GM18867 (cell line): Measurements from ENCODE around the gene ZNF557.

Experiments used
- ATAC-seq: cut with Tn5 transposase; IDR thresholded peaks from one replicate; pipeline ENCODE4 v1.9.1; 2021; ENCODE audit warnings: mild to moderate bottlenecking, moderate library complexity; ENCODE audit not compliant: unreplicated experiment

The ZNF557 gene

GRCh38 chr19:7074705-7075282, 5.3 kb downstream of the ZNF557 start:
- no peak for ATAC-seq

DNA sequence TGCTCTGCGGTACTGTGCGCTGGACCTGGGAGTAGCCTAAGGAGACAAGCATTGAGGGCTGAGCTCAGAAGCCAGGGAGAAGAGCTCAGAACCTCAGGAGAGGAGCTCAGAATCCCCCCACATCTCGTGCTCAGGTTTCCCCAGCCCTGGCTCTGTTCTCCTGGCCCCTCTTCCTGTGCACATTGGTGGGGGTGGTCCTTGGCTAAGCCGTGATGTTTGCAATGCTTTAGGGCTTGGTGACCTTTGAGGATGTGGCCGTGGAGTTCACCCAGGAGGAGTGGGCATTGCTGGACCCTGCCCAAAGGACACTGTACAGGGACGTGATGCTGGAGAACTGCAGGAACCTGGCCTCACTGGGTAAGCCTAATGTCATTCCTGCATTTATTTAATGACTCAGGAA, 6.6 kb downstream of the ZNF557 start:
- ATAC-seq = no peak

DNA sequence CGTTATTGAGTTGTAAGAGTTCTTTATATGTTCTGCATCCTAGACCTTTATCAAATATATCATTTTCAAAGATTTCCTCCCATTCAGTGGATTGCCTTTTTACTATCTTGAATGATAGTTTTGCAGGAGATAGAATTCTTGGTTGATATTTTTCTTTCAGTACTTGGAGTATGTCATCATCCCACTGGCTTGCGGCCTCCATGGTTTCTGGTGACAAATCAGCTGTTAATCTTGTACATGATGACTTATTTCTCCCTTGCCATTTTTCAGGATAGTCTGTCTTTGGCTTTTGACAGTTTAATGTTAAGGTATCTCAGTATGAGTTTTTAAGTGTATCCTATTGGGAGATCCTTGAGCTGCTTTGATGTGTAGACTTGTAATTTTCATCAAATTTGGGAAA, 8.5 kb downstream of the ZNF557 start:
- ATAC-seq = no peak

GRCh38 chr19:7083076-7083956, 13.8 kb downstream of the ZNF557 start:
- ATAC-seq = no peak

DNA sequence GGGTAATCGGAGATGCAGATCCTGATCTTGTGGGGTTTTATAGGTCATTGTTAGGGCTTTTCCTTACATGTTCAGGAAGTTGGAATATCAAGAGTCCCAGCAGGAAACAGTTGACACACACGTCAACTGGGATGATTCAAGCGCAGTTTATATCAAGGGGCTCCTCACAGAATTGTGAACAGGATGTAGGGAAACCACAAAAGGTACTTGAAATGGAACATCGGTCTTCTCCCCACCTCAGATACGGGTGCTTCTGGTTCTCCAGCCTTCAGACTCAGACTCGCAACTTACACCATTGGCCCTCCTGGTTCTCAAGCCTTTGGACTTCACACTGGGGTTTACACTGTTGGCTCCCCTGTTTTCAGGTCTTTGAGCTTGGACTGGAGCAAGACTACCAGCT, 19.5 kb downstream of the ZNF557 start:
- ATAC-seq = no peak

GRCh38 chr19:7098096-7098495, 28.6 kb downstream of the ZNF557 start:
- ATAC-seq = no peak

DNA sequence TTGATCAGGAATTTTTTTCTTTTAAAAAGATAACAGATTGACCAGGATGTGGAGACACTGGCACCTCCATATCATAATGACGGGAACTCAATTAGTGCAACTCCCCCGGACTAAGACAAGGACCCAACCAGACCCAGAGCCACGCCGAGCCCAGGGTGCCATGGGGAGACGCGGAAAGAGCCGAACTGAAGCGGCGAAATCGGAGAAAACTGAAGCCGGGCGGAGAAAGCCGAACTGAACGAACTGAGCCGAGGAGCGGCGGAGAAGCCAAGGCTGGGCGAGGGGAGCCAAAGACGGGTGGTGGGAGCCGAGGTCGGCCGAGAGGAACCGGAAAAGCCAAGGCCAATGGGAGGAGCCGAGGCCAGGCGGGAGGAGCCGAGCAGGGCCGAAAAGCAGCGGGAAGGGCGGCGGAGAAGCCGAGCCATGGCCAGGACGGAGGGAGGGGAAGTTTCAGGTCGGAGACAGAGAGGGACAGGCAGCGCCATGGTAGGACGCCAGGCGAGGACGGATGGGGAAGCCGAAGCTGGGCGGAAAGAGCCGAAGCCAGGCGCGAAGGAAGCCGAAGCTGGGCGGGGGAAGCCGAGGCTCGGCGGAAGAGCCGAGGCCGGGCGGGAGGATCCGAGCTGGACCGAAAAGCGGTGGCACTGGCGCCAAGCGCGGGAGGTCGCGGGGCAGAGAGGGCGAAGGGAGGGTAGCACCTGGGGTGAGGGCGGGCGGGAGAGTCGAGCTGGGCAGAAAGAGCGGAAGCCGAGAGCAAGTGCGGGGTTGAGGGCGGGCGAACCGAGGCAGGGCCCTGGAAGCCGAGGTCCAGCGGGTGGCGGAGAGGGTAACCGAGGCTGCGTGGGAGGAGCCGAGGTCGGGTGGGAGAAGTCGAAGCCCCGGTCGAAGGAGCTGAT, 29.4 kb downstream of the ZNF557 start:
- ATAC-seq = peak; percentile 77

DNA sequence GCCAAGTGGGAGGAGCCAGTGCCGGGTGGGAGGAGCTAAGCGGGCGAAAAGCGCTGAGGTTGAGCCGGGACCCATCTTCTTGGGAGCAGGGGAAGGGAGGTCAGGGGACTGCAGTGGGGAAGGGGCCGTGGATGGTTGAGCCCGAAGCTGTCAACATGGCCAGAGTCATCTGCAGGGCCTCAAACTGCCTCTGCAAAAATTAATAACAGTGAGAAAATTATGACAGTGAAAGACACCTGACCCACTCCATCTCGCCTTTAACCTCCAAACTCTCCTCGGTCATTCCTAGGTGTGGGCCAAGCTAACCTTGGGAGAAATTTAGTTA, 30.1 kb downstream of the ZNF557 start:
- no peak for ATAC-seq

- ATAC-seq = no peak
These were observed 32.2 kb downstream of the ZNF557 start for GRCh38 chr19:7101498-7102253.

DNA sequence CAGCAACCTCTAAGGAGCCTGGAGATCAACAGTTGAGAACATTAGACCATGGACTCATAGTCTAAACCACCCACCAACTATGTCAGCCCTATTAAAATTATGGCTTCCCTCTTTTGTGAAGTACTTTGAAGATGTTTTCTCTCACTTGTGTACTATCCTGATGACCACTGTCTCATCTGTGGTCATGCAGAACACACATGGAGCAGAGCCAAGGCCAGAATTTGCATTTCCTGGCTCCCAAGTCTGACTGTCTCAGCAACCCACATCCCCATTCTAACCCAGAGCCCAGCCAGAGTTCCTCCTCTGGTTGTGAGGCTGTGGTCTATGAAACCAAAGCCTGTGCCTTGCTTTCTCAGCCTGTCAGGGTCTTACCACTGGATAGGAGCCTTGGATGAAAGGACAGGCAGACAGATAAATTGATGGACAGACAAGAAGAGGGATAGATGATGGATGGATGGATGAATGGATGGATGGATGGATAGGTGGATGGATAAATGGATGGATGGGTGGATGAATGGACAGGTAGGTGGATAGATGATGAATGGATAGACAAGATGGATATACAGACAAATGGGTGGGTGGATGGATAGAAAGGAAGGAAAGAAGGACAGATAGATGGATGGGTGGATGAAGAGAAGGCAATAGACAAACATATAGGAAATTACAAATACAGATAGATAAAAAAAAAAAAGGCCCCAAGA, 35.4 kb downstream of the ZNF557 start:
- no peak for ATAC-seq

- no peak for ATAC-seq
These were observed 37.5 kb downstream of the ZNF557 start for GRCh38 chr19:7106711-7107657.

DNA sequence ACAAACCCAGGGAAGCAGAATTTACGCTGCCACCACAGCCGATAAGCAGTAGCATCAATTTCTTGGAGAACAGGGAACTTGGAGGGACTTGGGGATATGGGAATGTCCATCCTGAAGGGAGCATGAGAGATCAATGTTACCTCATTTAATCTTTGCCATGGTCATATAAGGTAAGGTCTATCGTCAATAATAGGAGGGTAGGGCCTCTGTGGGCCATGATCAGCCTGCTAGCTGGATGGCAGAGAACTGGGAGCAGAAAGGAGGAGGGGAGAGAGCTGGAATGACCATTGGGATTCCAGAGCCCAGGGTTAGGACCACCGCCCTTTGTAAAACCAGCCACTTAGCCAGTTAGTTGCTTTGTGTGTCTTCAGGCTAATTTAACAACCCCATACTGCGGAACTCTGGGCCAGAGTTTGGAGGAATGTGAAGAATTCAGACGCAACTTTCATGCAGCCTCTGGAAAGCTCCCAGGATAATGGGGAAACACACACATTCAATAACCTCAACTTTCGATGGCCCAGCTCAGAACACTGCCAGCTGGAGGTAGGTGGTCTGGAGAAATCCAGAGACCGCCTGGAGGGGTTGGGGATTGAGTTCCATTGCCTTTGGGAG, 40.3 kb downstream of the ZNF557 start:
- ATAC-seq = no peak

DNA sequence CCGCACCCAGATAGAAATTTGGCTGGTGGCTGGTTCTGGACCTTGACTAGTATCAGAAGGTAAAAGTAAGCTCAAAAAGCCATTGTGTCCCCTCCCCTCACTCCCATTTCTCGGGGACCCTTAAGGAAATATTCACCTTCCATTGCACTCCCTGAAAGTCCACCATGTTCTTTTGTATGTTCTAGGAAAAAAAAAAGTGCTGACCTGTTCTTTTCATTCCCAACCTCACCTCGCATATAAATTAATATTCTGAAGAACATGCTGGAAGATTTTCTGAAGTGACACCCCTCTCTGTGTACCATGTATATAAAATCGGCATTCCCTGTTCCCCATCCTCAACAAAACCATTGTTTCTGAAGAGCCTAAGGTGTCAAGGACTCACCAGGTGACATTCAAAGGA, 43.2 kb downstream of the ZNF557 start:
- no peak for ATAC-seq

GRCh38 chr19:7113233-7113632, 43.7 kb downstream of the ZNF557 start:
- no peak for ATAC-seq

- ATAC-seq = no peak
These were observed 46.2 kb downstream of the ZNF557 start for GRCh38 chr19:7115721-7116120.

GRCh38 chr19:7117248-7117647, 47.7 kb downstream of the ZNF557 start:
- ATAC-seq = no peak

DNA sequence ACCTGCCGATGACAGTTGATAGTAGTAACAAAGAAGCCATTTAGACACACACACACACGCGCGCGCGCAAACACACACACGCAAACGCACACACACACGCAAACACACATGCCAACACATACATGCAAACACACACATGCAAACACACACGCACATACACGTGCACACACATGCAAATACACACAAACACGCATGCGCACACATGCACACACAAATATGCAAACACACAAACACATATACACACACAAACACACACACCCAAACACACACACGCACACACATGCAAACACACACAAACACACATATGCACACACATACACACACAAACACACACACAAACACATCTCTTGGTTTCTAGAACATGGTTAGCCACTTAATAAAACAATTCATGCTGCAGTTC, 50.1 kb downstream of the ZNF557 start:
- ATAC-seq = no peak

DNA sequence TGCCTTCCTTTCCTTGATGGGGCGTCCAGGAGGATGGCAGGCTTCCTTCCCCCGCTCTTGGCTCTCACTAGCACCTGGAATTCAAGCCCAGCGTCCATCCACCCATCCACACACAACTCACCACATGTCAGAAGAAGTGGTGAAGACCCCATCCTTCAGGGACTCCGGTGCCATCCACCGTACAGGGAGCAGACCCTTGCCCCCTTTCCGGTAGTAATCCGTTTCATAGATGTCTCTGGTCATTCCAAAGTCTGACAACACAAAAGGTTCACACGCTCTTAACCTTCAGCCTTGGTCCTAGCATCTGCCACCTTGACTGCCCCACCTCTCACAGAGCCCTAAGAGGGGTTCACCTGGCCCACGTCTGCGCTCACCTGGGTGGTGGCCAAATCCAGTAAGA, 51.0 kb downstream of the ZNF557 start:
- no peak for ATAC-seq

- no peak for ATAC-seq
These were observed 53.2 kb downstream of the ZNF557 start for GRCh38 chr19:7122701-7123100.
